Middle frontal gyrus (tissue), 1 donor: ENCODE data around the gene TAF6.

Source experiments
- DNase-seq: peaks from one replicate; pipeline ENCODE4 v3.0.0-alpha.2; 2015; ENCODE audit warnings: low spot score; ENCODE audit errors: extremely low spot score

Gene TAF6

GRCh38 chr7:100075418-100075817 is 43.7 kb downstream of the TAF6 start:
- no peak for DNase-seq

GRCh38 chr7:100074841-100075240 is 44.3 kb downstream of the TAF6 start:
- DNase-seq: no peak

- DNase-seq: no peak
Observed at GRCh38 chr7:100072462-100072861, 46.7 kb downstream of the TAF6 start.

- DNase-seq: no peak
Observed at GRCh38 chr7:100071018-100071723, 48.0 kb downstream of the TAF6 start.

- no peak for DNase-seq
Observed at GRCh38 chr7:100069991-100070390, 49.2 kb downstream of the TAF6 start.

- no peak for DNase-seq
Observed at GRCh38 chr7:100066953-100067352, 52.2 kb downstream of the TAF6 start.

GRCh38 chr7:100065452-100066186 is 53.5 kb downstream of the TAF6 start:
- DNase-seq: no peak

- no peak for DNase-seq
Observed at GRCh38 chr7:100064162-100064561, 55.0 kb downstream of the TAF6 start.

GRCh38 chr7:100063376-100063775 is 55.8 kb downstream of the TAF6 start:
- DNase-seq: no peak

- DNase-seq: no peak
Observed at GRCh38 chr7:100061518-100062193, 57.5 kb downstream of the TAF6 start.

- no peak for DNase-seq
Observed at GRCh38 chr7:100059251-100059739, 59.9 kb downstream of the TAF6 start.
